HCT116 (cell line): ENCODE data around the gene FAM163B. TPM values are rescaled to one million over a fixed set of nuclear protein-coding genes. Genes with fewer than 3 reads are reported as not detected.

Experiments
- ATAC-seq: fragments of 200-7000 bp; cut with Tn5 transposase; 2 replicates; pipeline ENCODE4 v1.9.1; 2020; ENCODE audit warnings: mild to moderate bottlenecking, moderate library complexity
- BruUV-seq: library from RNA; stranded (reverse); fragments of 400-500 nt; replicated peaks from 2 replicates; lab custom pipeline; 2021; lab: Mats Ljungman, UMichigan
- CTCF ChIA-PET: fragments of 300-600 bp; sonication (Branson Sonifier 250); formaldehyde crosslinking; loops from one replicate; lab custom pipeline; 2021; ENCODE audit warnings: antibody characterized with exemption; lab: Charles Lee
- POLR2A ChIA-PET: fragments of 300-600, 350-600 bp; sonication (Branson Sonifier 250); formaldehyde crosslinking; loops from one replicate; lab custom pipeline; 2021; ENCODE audit warnings: antibody characterized with exemption; lab: Charles Lee
- RAD21 ChIA-PET, 2 experiments: fragments of 300-600 bp; sonication (Branson Sonifier 250); formaldehyde crosslinking; loops; one replicate each; lab custom pipeline; 2023; ENCODE audit warnings: low total read pairs in 2 of 2; ENCODE audit not compliant: uncharacterized antibody in 2 of 2, unreplicated experiment in 2 of 2, low non-redundant PET in 1 of 2; lab: Charles Lee
- DNase-seq: peaks from one replicate; pipeline ENCODE4 v3.0.0-alpha.2; 2010; ENCODE audit warnings: low read depth, low spot score
- H2AFZ ChIP-seq: fragments of 200-600 bp; shearing (Covaris generic), sonication (generic); 2 replicates; pipeline ENCODE4 v1.6.1; 2017; ENCODE audit warnings: low read depth, mixed run types, mixed read lengths, antibody characterized with exemption, low read length; ENCODE audit not compliant: poor library complexity, severe bottlenecking
- H3K27ac ChIP-seq: 2 replicates; pipeline ENCODE4 v1.5.1; 2012; ENCODE audit warnings: low read depth, low read length
- H3K27me3 ChIP-seq: fragments of 200-600 bp; sonication (generic); 2 replicates; pipeline ENCODE4 v1.6.1; 2016; ENCODE audit warnings: mixed run types, low read length, mixed read lengths; ENCODE audit not compliant: insufficient read depth
- H3K36me3 ChIP-seq, 2 experiments: fragments of 200-500 bp in 1 of 2; fragments of 200-600 bp in 1 of 2; sonication (Bioruptor generic) in 1 of 2; sonication (generic) in 1 of 2; 2 replicates each; pipeline versions ENCODE4 v1.5.1 to v1.6.1; 2014 to 2016; ENCODE audit warnings: low read length in 2 of 2, inconsistent platforms in 1 of 2, mixed read lengths in 1 of 2, mixed run types in 1 of 2; ENCODE audit not compliant: insufficient read depth in 2 of 2, control insufficient read depth in 1 of 2
- H3K4me1 ChIP-seq, 2 experiments: fragments of 200-600 bp in 1 of 2; sonication (generic) in 1 of 2; 2 replicates each; pipeline versions ENCODE4 v1.5.1 to v1.6.1; 2012 to 2017; ENCODE audit warnings: low read length in 2 of 2, inconsistent platforms in 1 of 2, mild to moderate bottlenecking in 1 of 2, mixed read lengths in 1 of 2, mixed run types in 1 of 2, moderate library complexity in 1 of 2; ENCODE audit not compliant: insufficient read depth in 2 of 2, control insufficient read depth in 1 of 2
- H3K4me2 ChIP-seq: fragments of 200-600 bp; sonication (generic); 2 replicates; pipeline ENCODE4 v1.6.1; 2017; ENCODE audit warnings: mixed run types, low read length, mixed read lengths
- H3K4me3 ChIP-seq, 2 experiments: fragments of 200-600 bp in 1 of 2; sonication (generic) in 1 of 2; replicated peaks in 1 of 2; 2 replicates each; pipeline ENCODE4 v1.5.1; 2011 to 2016; ENCODE audit warnings: low read length in 2 of 2, control low read depth in 1 of 2, low read depth in 1 of 2, mild to moderate bottlenecking in 1 of 2, mixed read lengths in 1 of 2, mixed run types in 1 of 2
- H3K79me2 ChIP-seq: fragments of 200-600 bp; sonication (generic); 2 replicates; pipeline ENCODE4 v1.6.1; 2017; ENCODE audit warnings: mild to moderate bottlenecking, mixed run types, low read length, moderate library complexity, mixed read lengths; ENCODE audit not compliant: insufficient read depth
- H3K9ac ChIP-seq: fragments of 200-600 bp; sonication (generic); 2 replicates; pipeline ENCODE4 v1.6.1; 2016; ENCODE audit warnings: low read length, mixed read lengths
- H3K9me2 ChIP-seq: fragments of 200-600 bp; sonication (generic), shearing (Covaris generic); 2 replicates; pipeline ENCODE4 v1.6.1; 2017; ENCODE audit warnings: mixed run types, mild to moderate bottlenecking, moderate library complexity; ENCODE audit not compliant: insufficient read depth
- H3K9me3 ChIP-seq, 2 experiments: fragments of 200-500 bp in 1 of 2; fragments of 200-600 bp in 1 of 2; sonication (Bioruptor generic) in 1 of 2; sonication (generic) in 1 of 2; 2 replicates each; pipeline ENCODE4 v1.6.1; 2014 to 2017; ENCODE audit warnings: low read length in 2 of 2, mixed read lengths in 2 of 2, inconsistent platforms in 1 of 2, low read depth in 1 of 2, mild to moderate bottlenecking in 1 of 2, mixed run types in 1 of 2, moderate library complexity in 1 of 2; ENCODE audit not compliant: control insufficient read depth in 1 of 2, insufficient read depth in 1 of 2
- H4K20me1 ChIP-seq: fragments of 200-600 bp; sonication (generic), shearing (Covaris generic); 2 replicates; pipeline ENCODE4 v1.6.1; 2017; ENCODE audit warnings: mixed run types, mild to moderate bottlenecking, moderate library complexity; ENCODE audit not compliant: insufficient read depth
- EZH2phosphoT487 ChIP-seq: fragments of 200-600 bp; IDR thresholded peaks from 2 replicates; pipeline ENCODE4 v1.6.1; 2018; ENCODE audit warnings: antibody characterized with exemption, borderline replicate concordance
- JUND ChIP-seq: IDR thresholded peaks from 2 replicates; pipeline ENCODE4 v1.6.1; 2012
- POLR2A ChIP-seq: IDR thresholded peaks from 2 replicates; pipeline ENCODE4 v1.7.0; 2011; ENCODE audit warnings: borderline replicate concordance; ENCODE audit not compliant: insufficient read depth, insufficient read length; ENCODE audit errors: extremely low read depth
- POLR2AphosphoS5 ChIP-seq: IDR thresholded peaks from 2 replicates; pipeline ENCODE4 v1.6.1; 2011; ENCODE audit warnings: mild to moderate bottlenecking, low read depth, low read length, moderate library complexity
- RAD21 ChIP-seq: IDR thresholded peaks from 2 replicates; pipeline ENCODE4 v1.6.1; 2012; ENCODE audit warnings: low read depth, mild to moderate bottlenecking
- SIN3A ChIP-seq: IDR thresholded peaks from 2 replicates; pipeline ENCODE4 v1.6.1; 2012; ENCODE audit warnings: low read depth
- SRF ChIP-seq: IDR thresholded peaks from 2 replicates; pipeline ENCODE4 v1.6.1; 2012; ENCODE audit warnings: low read depth
- ZNF274 ChIP-seq: fragments of 200-500 bp; sonication (Bioruptor generic); IDR thresholded peaks from 2 replicates; pipeline ENCODE4 v1.6.1; 2014; ENCODE audit warnings: mild to moderate bottlenecking, low read depth, low read length, inconsistent platforms
- intact Hi-C: fragments of 100-400 bp; cut with micrococcal nuclease; formaldehyde crosslinking; loops from 2 replicates; pipeline ENCODE4 v1.10.0; 2022
- total RNA-seq: library from RNA; stranded (reverse); gene quantifications from one replicate; pipeline ENCODE4 v1.2.1, GENCODE V29; 2021; ENCODE audit not compliant: unreplicated experiment
- TF ChIP-seq, protein P1 (sequence below): IDR thresholded peaks from 2 replicates; pipeline ENCODE4 v1.6.1; 2011; ENCODE audit warnings: mild to moderate bottlenecking, low read length, moderate library complexity; ENCODE audit not compliant: insufficient replicate concordance; ENCODE audit errors: extremely low read depth
- TF ChIP-seq, protein P2 (sequence below): IDR thresholded peaks from 2 replicates; pipeline ENCODE4 v1.6.1; 2012

FAM163B gene
- total RNA-seq, 1 experiment from 2014 or later, result not detected

DNA sequence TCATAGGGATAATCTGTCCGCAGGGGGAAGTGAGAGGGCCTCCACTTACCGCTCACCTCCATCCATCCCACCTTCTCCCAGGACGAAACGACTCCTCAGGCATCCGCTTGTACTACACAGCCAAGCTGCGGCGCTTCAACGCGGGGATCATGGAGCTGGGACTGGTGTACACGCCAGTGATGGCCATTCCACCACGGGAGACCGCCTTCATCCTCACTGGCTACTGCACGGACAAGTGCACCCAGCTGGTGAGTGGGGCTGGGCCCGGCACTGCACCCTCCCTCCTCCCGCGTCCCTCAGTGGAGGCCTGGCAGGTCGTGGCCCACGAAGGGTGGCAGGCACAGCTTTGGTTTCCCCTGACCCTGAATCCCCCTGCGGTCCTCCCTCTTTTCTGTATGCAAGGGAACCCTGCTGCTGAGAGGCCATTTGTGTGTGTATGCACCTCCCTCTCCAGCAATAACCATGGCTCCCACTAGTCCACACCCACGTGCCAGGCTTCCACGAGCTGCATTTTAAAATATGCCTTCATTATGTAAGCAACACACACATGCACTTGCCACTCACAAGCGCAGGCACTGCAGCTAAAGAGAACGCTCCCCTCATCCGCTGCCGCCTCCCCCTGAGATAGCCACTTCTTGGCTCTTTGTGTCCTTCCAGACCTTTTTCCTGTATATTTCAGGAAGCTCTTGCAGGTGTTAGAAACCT lies 38.7 kb upstream of the FAM163B start:
- H3K9me2 ChIP-seq, result no peaks in the 10 kb centered on the region
- H3K9me3 ChIP-seq, result no peaks in the 10 kb centered on the region
- no peak overlapping the region for H3K9ac ChIP-seq
- no peak overlapping the region for H3K27ac ChIP-seq
- no peak overlapping the region for H2AFZ ChIP-seq
- DNase-seq (no peak), ATAC-seq (no peak)
- ChIA-PET RAD21 (no interaction called here), CTCF (no interaction called here)
- H3K36me3 ChIP-seq, result no peaks in the 10 kb centered on the region
- no peaks in the 10 kb centered on the region for H3K79me2 ChIP-seq
- H3K27me3 ChIP-seq, result peaks cover 25% of the 10 kb centered on the region; the same call in 1 of the 2 replicates
- H4K20me1 ChIP-seq, result no peaks in the 10 kb centered on the region
- H3K4me1 ChIP-seq, result no peaks in the 10 kb centered on the region
- H3K4me2 ChIP-seq, result no peak overlapping the region
- intact Hi-C loops, result no loop called here
- no peak for TF ChIP-seq JUND
- no peak for TF ChIP-seq RAD21
- no peak for TF ChIP-seq ZNF274
- TF ChIP-seq, all 23 proteins: peak for 0
- POLR2A ChIA-PET, result interaction anchor here (0.5 kb wide), 1 partner anchor 338 kb away, joined by 3 read pairs; no protein-coding TSS in a partner anchor
- no TSS peak for BruUV-seq
- H3K4me3 ChIP-seq, result no peak overlapping the region

DNA sequence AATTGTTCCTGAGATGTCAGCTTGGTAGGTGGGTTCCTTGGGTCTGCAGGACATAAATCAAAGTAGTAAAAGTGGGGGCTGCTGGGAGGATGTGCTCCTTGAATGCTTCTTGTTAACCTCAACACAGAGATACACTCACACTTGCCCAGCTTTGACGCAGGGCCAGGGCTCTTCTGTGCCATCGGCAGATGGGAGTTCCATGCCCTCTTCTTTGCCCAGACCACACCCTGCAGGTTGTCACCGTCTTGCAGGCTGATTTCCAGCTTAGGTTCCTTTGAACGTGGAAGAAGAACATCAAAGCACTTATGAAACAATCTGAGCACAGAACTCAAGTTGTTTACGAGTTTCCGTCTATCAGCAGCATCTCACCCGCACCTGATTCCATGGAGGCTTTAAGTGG lies 38.0 kb upstream of the FAM163B start:
- no peak overlapping the region for H3K27ac ChIP-seq
- no peak overlapping the region for H3K4me3 ChIP-seq
- no peaks in the 10 kb centered on the region for H3K9me3 ChIP-seq
- ATAC-seq, result no peak
- no peak for DNase-seq
- peaks cover 25% of the 10 kb centered on the region; the same call in 1 of the 2 replicates for H3K27me3 ChIP-seq
- no peaks in the 10 kb centered on the region for H4K20me1 ChIP-seq
- H3K4me2 ChIP-seq, result no peak overlapping the region
- no peaks in the 10 kb centered on the region for H3K79me2 ChIP-seq
- H2AFZ ChIP-seq, result no peak overlapping the region
- ChIA-PET POLR2A (no interaction called here), RAD21 (no interaction called here)
- no peaks in the 10 kb centered on the region for H3K9me2 ChIP-seq
- intact Hi-C loops, result no loop called here
- TF ChIP-seq POLR2A (no peak), SRF (no peak), EZH2phosphoT487 (no peak), POLR2AphosphoS5 (no peak), SIN3A (no peak), JUND (no peak)
- TF ChIP-seq, protein P1, sequence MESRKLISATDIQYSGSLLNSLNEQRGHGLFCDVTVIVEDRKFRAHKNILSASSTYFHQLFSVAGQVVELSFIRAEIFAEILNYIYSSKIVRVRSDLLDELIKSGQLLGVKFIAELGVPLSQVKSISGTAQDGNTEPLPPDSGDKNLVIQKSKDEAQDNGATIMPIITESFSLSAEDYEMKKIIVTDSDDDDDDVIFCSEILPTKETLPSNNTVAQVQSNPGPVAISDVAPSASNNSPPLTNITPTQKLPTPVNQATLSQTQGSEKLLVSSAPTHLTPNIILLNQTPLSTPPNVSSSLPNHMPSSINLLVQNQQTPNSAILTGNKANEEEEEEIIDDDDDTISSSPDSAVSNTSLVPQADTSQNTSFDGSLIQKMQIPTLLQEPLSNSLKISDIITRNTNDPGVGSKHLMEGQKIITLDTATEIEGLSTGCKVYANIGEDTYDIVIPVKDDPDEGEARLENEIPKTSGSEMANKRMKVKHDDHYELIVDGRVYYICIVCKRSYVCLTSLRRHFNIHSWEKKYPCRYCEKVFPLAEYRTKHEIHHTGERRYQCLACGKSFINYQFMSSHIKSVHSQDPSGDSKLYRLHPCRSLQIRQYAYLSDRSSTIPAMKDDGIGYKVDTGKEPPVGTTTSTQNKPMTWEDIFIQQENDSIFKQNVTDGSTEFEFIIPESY, result no peak
- TF ChIP-seq, protein P2, sequence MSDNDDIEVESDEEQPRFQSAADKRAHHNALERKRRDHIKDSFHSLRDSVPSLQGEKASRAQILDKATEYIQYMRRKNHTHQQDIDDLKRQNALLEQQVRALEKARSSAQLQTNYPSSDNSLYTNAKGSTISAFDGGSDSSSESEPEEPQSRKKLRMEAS, result no peak
- TF ChIP-seq, all 23 proteins: peak for 0
- no TSS peak for BruUV-seq
- Histone ChIP-seq H3K4me1 (no peaks in the 10 kb centered on the region), H3K36me3 (no peaks in the 10 kb centered on the region), H3K9ac (no peak overlapping the region)
- CTCF ChIA-PET, result no interaction called here
